HG03066 (cell line): ENCODE results near the gene AGR3.
"Not testable (repeated sequence)": the region's sequence is repeated elsewhere in the genome, so short reads cannot be mapped to it uniquely, and the experiment has no call there.

Source experiments
- ATAC-seq: cut with Tn5 transposase; IDR thresholded peaks from one replicate; pipeline ENCODE4 v1.9.1; 2021; ENCODE audit warnings: low read depth; ENCODE audit not compliant: unreplicated experiment

The AGR3 gene

GRCh38 chr7:16891874-16892643, 10.3 kb upstream of the AGR3 start:
- no peak for ATAC-seq

- ATAC-seq, result peak; percentile 78
Measured at GRCh38 chr7:16891338-16891737, 9.6 kb upstream of the AGR3 start.

- ATAC-seq, result no peak
Measured at GRCh38 chr7:16889851-16890415, 8.2 kb upstream of the AGR3 start.

GRCh38 chr7:16889305-16889704, 7.5 kb upstream of the AGR3 start:
- no peak for ATAC-seq

GRCh38 chr7:16883918-16884317, 2.1 kb upstream of the AGR3 start:
- no peak for ATAC-seq

GRCh38 chr7:16880554-16880953, 1.2 kb downstream of the AGR3 start:
- no peak for ATAC-seq

GRCh38 chr7:16879181-16879580, 2.6 kb downstream of the AGR3 start:
- ATAC-seq, result no peak

- no peak for ATAC-seq
Measured at GRCh38 chr7:16875861-16876260, 5.9 kb downstream of the AGR3 start.

GRCh38 chr7:16874066-16874465, 7.7 kb downstream of the AGR3 start:
- no peak for ATAC-seq

- no peak for ATAC-seq
Measured at GRCh38 chr7:16867328-16867727, 14.5 kb downstream of the AGR3 start.

- not testable (repeated sequence) for ATAC-seq
Measured at GRCh38 chr7:16853189-16853588, 28.6 kb downstream of the AGR3 start.

GRCh38 chr7:16851829-16852228, 30.0 kb downstream of the AGR3 start:
- no peak for ATAC-seq

GRCh38 chr7:16850614-16851466, 30.9 kb downstream of the AGR3 start:
- ATAC-seq, result no peak

GRCh38 chr7:16849296-16850148, 32.3 kb downstream of the AGR3 start:
- no peak for ATAC-seq

- no peak for ATAC-seq
Measured at GRCh38 chr7:16847381-16847860, 34.4 kb downstream of the AGR3 start.

GRCh38 chr7:16846601-16847165, 35.1 kb downstream of the AGR3 start:
- no peak for ATAC-seq

GRCh38 chr7:16845746-16846145, 36.0 kb downstream of the AGR3 start:
- no peak for ATAC-seq

GRCh38 chr7:16841681-16842080, 40.1 kb downstream of the AGR3 start:
- ATAC-seq, result no peak

- ATAC-seq, result no peak
Measured at GRCh38 chr7:16840094-16840493, 41.7 kb downstream of the AGR3 start.

- ATAC-seq, result no peak
Measured at GRCh38 chr7:16839646-16840045, 42.1 kb downstream of the AGR3 start.
